GM10248 (cell line): ENCODE results near the gene CIAO2B.

Source experiments
- CTCF ChIA-PET: fragments of 300-600 bp; sonication (Branson Sonifier 250); formaldehyde crosslinking; extraction: SDS; loops from one replicate; lab custom pipeline; 2021; ENCODE audit warnings: antibody characterized with exemption; lab: Yijun Ruan, JAX
- POLR2A ChIA-PET: fragments of 350-650 bp; sonication (Branson Sonifier 250); formaldehyde crosslinking; extraction: SDS; loops from one replicate; lab custom pipeline; 2020; ENCODE audit warnings: antibody characterized with exemption; lab: Yijun Ruan, JAX
- DNase-seq: peaks from one replicate; pipeline ENCODE4 v3.0.0; 2012; ENCODE audit errors: extremely low spot score
- CTCF ChIP-seq: IDR thresholded peaks from 2 replicates; pipeline ENCODE4 v1.5.1; 2012; ENCODE audit warnings: mild to moderate bottlenecking, low read depth; ENCODE audit errors: extremely low read depth, missing control alignments, control extremely low read depth

The CIAO2B gene

GRCh38 chr16:66906916-66907836 lies 27.0 kb downstream of the CIAO2B start:
- CTCF ChIA-PET = interaction anchor here (1.5 to 5.9 kb wide), 3 partner anchors 11 to 14 kb away, joined by 3 to 33 read pairs (median 6); partner anchors contain the start of gene CDH16
- DNase-seq = no peak
- TF ChIP-seq CTCF = no peak
- POLR2A ChIA-PET = no interaction called here

GRCh38 chr16:66905633-66906539 lies 28.3 kb downstream of the CIAO2B start:
- TF ChIP-seq CTCF = no peak
- DNase-seq = no peak
- ChIA-PET CTCF (interaction anchor here (1.6 to 5.9 kb wide), 3 partner anchors 11 to 22 kb away, joined by 5 to 33 read pairs (median 6); no protein-coding TSS in a partner anchor), POLR2A (interaction anchor here (0.7 kb wide), 2 partner anchors 22 to 163 kb away, joined by 3 read pairs; no protein-coding TSS in a partner anchor)

GRCh38 chr16:66904846-66905632 lies 29.2 kb downstream of the CIAO2B start:
- no peak for TF ChIP-seq CTCF
- POLR2A ChIA-PET = interaction anchor here (0.7 kb wide), 2 partner anchors 23 to 164 kb away, joined by 3 read pairs; no protein-coding TSS in a partner anchor
- no peak for DNase-seq
- CTCF ChIA-PET = interaction anchor here (1.0 to 5.9 kb wide), 6 partner anchors 10 to 74 kb away, joined by 3 to 33 read pairs (median 4); partner anchors contain the start of gene NAE1

- no peak for DNase-seq
- POLR2A ChIA-PET = no interaction called here
- no peak for TF ChIP-seq CTCF
- CTCF ChIA-PET = interaction anchor here (0.8 to 5.9 kb wide), 6 partner anchors 9 to 74 kb away, joined by 3 to 33 read pairs (median 3); partner anchors contain the start of gene NAE1
These were observed 29.8 kb downstream of the CIAO2B start for GRCh38 chr16:66904428-66904845.

GRCh38 chr16:66903544-66904427 lies 30.4 kb downstream of the CIAO2B start:
- POLR2A ChIA-PET = no interaction called here
- no peak for DNase-seq
- CTCF ChIA-PET = interaction anchor here (0.8 to 5.9 kb wide), 10 partner anchors 8 to 73 kb away, joined by 3 to 33 read pairs (median 3); partner anchors contain the start of genes CDH16, NAE1 and RRAD
- TF ChIP-seq CTCF = no peak
